ENCODE measurements around the gene UQCC2.

GRCh38 chr6:33711140-33712129, at the start of gene UQCC2:
- peak; percentile 76 for TF ChIP-seq CTCF (conservative IDR thresholded peaks at IDR 0.05)
- no peak for TF ChIP-seq EZH2 (IDR thresholded peaks at IDR 0.05; ENCODE audit: low read depth)

All from PC-9 (cell line).